Medulla oblongata (tissue), 1 donor: ENCODE data around the gene CYP4F22.
"Not testable (repeated sequence)": the region's sequence is repeated elsewhere in the genome, so short reads cannot be mapped to it uniquely, and the experiment has no call there.

Experiments used
- DNase-seq: peaks from one replicate; pipeline ENCODE4 v3.0.0-alpha.2; 2015; ENCODE audit errors: extremely low spot score

Gene CYP4F22

GRCh38 chr19:15570420-15570819, 62.1 kb downstream of the CYP4F22 start:
- DNase-seq = no peak

GRCh38 chr19:15575406-15575805, 67.1 kb downstream of the CYP4F22 start:
- no peak for DNase-seq

GRCh38 chr19:15576526-15577156, 68.3 kb downstream of the CYP4F22 start:
- DNase-seq = no peak

- DNase-seq = no peak
These were observed 69.0 kb downstream of the CYP4F22 start for GRCh38 chr19:15577184-15577771.

DNA sequence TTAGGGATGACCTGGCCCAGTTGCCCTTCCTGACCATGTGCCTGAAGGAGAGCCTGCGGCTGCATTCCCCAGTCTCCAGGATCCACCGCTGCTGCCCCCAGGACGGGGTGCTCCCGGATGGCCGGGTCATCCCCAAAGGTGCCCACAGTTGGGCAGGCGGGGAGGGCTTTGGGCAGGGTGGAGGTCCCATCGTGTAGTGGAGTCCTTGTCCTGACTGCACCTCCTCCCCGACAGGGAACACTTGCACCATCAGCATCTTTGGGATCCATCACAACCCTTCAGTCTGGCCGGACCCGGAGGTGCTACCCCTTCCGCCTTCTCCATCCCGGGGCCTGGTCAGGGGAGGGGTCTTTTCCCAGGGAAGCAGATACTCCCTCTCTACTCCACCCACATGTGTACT, 75.0 kb downstream of the CYP4F22 start:
- no peak for DNase-seq

DNA sequence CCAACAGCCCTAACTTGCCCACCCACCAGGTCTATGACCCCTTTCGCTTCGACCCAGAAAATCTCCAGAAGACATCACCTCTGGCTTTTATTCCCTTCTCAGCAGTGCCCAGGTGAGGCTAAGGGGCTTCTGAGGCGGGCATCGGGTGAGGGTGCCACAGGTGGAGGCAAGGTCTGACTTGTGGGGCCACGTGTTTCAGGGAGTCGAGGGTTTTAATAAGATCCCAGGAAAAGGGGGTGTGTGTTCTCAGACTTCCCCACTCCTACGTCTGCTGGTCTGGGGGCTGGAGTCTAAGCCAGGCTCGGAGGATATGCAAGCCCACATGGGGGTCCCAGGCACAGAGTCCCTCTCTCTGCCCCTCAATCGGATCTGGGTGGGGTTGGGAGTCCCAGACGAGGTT, 75.8 kb downstream of the CYP4F22 start:
- no peak for DNase-seq

GRCh38 chr19:15584541-15585115, 76.3 kb downstream of the CYP4F22 start:
- peak; percentile 68 for DNase-seq

DNA sequence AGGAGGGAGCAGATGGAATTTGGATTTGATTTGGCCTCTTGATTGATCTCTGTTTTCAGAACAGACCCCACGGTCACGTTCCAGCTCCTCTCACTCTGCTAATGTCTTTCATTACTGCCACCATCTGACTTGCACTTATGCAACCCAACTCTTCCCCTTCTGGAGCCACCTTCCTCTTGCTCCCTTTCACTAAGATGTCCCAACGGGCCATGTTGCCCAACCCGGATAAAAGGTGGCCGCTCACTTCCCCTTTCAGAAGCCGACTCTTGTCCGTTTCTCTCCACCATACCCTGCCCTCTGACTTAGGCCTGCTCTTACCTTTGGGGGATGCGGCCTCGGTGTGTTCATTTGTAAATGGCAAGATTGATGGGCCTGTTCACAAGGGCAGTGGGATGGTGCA, 79.3 kb downstream of the CYP4F22 start:
- DNase-seq = peak; percentile 25

GRCh38 chr19:15588265-15588664, 79.9 kb downstream of the CYP4F22 start:
- DNase-seq = no peak

DNA sequence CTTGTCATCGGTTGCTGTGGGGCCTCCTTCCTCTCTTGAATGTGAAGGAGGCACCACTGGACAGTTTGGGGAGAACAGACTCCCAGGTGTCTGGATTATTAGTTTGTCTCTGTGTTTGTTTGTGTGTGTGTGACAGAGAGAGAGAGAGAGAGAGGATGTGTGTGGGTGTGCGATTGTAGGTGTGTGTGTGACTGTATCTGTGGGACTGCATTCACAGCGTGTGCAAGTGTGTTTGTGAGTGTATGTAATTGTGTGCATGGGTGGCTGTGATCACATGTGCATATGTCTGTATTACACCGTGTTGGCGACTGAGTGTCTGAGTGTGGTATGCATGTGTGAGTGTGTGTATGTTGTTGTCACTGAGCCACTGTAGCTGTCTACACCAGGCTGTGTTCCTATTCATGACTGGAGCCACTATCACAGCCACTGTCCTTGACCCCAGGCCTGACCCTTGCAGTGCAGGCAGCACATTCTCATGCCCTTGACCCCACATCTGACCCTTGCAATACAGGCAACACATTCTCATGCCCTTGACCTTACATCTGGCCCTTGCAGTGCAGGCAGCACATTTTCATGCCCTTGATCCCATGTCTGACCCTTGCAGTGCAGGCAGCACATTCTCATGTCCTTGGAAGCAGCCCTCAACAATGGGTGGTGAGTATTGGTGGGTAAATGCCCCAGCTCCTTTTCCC, 81.6 kb downstream of the CYP4F22 start:
- DNase-seq = no peak

GRCh38 chr19:15591796-15592195, 83.5 kb downstream of the CYP4F22 start:
- DNase-seq = no peak

DNA sequence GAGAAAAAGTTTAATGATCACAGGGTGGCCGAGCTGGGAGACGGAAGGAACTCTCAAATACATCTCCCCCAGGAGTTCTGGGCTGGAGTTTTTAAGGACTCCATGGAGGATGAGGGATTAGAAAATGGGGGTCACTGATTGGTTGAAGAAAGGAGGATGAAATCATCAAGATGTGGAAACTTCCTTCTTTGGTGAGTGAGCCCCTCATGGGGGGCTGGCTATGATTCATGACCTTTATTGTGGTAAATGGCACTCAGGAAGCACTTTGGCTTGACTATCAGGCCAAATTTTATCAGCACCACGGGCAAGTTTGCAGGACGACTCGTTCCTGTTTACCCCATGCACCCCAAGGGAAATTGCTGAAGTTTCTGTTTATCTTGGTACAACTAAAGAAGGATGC, 84.2 kb downstream of the CYP4F22 start:
- DNase-seq = not testable (repeated sequence)

DNA sequence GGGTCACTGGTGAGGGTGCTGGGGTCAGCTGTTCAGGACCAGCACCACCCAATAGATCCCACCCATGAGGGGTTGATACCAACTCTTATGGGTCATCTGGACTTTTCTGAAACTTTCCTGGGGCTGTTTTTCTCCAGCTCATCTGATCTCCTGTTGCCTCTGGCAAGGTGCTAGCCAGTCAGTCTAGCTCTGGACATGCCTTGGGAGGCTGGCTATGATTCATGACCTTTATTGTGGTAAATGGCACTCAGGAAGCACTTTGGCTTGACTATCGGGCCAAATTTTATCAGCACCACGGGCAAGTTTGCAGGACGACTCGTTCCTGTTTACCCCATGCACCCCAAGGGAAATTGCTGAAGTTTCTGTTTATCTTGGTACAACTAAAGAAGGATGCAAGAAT, 85.4 kb downstream of the CYP4F22 start:
- not testable (repeated sequence) for DNase-seq

GRCh38 chr19:15595069-15595468, 86.7 kb downstream of the CYP4F22 start:
- DNase-seq = no peak
